Liver (tissue), 9 donors: ENCODE results near the gene PRSS33. TPM values are rescaled to one million over a fixed set of nuclear protein-coding genes. Genes with fewer than 3 reads are reported as not detected.

Experiments
- DNase-seq: peaks from one replicate; pipeline ENCODE4 v3.0.0-alpha.2; 2017; ENCODE audit warnings: low spot score
- H3K27ac ChIP-seq, 2 donors: one replicate each; pipeline ENCODE4 v1.7.0; 2013; ENCODE audit warnings: inconsistent platforms in 2 of 2, low read length in 2 of 2, control low read depth in 1 of 2, low read depth in 1 of 2, mild to moderate bottlenecking in 1 of 2
- H3K27me3 ChIP-seq, 4 donors: one replicate each; pipeline versions ENCODE4 v1.6.1 to v1.7.0; 2013; ENCODE audit warnings: low read length in 3 of 4, inconsistent platforms in 1 of 4, mild to moderate bottlenecking in 1 of 4, moderate library complexity in 1 of 4; ENCODE audit not compliant: control insufficient read depth in 4 of 4, insufficient read depth in 4 of 4
- H3K36me3 ChIP-seq, 4 donors: one replicate each; pipeline versions ENCODE4 v1.6.1 to v1.7.0; 2013; ENCODE audit warnings: low read length in 3 of 4, mild to moderate bottlenecking in 3 of 4, low read depth in 1 of 4, moderate library complexity in 1 of 4; ENCODE audit not compliant: control insufficient read depth in 4 of 4, insufficient read depth in 3 of 4
- H3K4me1 ChIP-seq, 4 donors: one replicate each; pipeline versions ENCODE4 v1.6.1 to v1.7.0; 2013; ENCODE audit warnings: low read length in 3 of 4, mild to moderate bottlenecking in 3 of 4, moderate library complexity in 1 of 4; ENCODE audit not compliant: control insufficient read depth in 4 of 4, insufficient read depth in 4 of 4
- H3K4me3 ChIP-seq, 3 donors: one replicate each; pipeline versions ENCODE4 v1.6.1 to v1.7.0; 2013; ENCODE audit warnings: low read length in 3 of 3, control low read depth in 1 of 3, low read depth in 1 of 3, mild to moderate bottlenecking in 1 of 3
- H3K9ac ChIP-seq, 2 donors: one replicate each; pipeline ENCODE4 v1.7.0; 2013; ENCODE audit warnings: low read length in 2 of 2, mild to moderate bottlenecking in 2 of 2, moderate library complexity in 2 of 2, control low read depth in 1 of 2, low read depth in 1 of 2
- H3K9me3 ChIP-seq, 4 donors: one replicate each; pipeline versions ENCODE4 v1.6.1 to v1.7.0; 2013; ENCODE audit warnings: low read length in 3 of 4; ENCODE audit not compliant: control insufficient read depth in 4 of 4
- CTCF ChIP-seq: fragments of 150-350 bp; IDR thresholded peaks from 2 replicates; pipeline ENCODE4 v1.5.1; 2017; ENCODE audit warnings: improper control_type of control experiment, low read depth, low read length; ENCODE audit not compliant: missing input control
- EGR1 ChIP-seq, 2 donors: IDR thresholded peaks; 2 replicates each; pipeline ENCODE4 v1.6.1; 2016 to 2018; ENCODE audit warnings: antibody characterized with exemption in 2 of 2, low read depth in 2 of 2
- FOXA1 ChIP-seq: IDR thresholded peaks from 2 replicates; pipeline ENCODE4 v1.6.1; 2016; ENCODE audit warnings: antibody characterized with exemption
- FOXA2 ChIP-seq: IDR thresholded peaks from 2 replicates; pipeline ENCODE4 v1.6.1; 2016; ENCODE audit warnings: antibody characterized with exemption
- GABPA ChIP-seq, 2 donors: IDR thresholded peaks in 1 of 2; conservative IDR thresholded peaks in 1 of 2; 2 replicates each; pipeline ENCODE4 v1.6.1; 2016; ENCODE audit warnings: antibody characterized with exemption in 2 of 2, mild to moderate bottlenecking in 1 of 2, moderate library complexity in 1 of 2
- HNF4A ChIP-seq, 2 donors: conservative IDR thresholded peaks; 2 replicates each; pipeline ENCODE4 v1.6.1; 2016; ENCODE audit warnings: antibody characterized with exemption in 2 of 2, mild to moderate bottlenecking in 2 of 2
- HNF4G ChIP-seq: IDR thresholded peaks from 2 replicates; pipeline ENCODE4 v1.6.1; 2016; ENCODE audit warnings: antibody characterized with exemption
- JUND ChIP-seq, 2 donors: IDR thresholded peaks; 2 replicates each; pipeline ENCODE4 v1.6.1; 2016; ENCODE audit warnings: antibody characterized with exemption in 2 of 2
- MAX ChIP-seq: IDR thresholded peaks from 2 replicates; pipeline ENCODE4 v1.6.1; 2016; ENCODE audit warnings: antibody characterized with exemption
- NR2F2 ChIP-seq: IDR thresholded peaks from 2 replicates; pipeline ENCODE4 v1.6.1; 2016; ENCODE audit warnings: antibody characterized with exemption
- RAD21 ChIP-seq, 2 donors: IDR thresholded peaks; 2 replicates each; pipeline ENCODE4 v1.6.1; 2016; ENCODE audit warnings: antibody characterized with exemption in 2 of 2, mild to moderate bottlenecking in 2 of 2
- RXRA ChIP-seq, 2 donors: IDR thresholded peaks; 2 replicates each; pipeline ENCODE4 v1.6.1; 2017 to 2018; ENCODE audit warnings: antibody characterized with exemption in 2 of 2, mild to moderate bottlenecking in 1 of 2
- SP1 ChIP-seq: IDR thresholded peaks from 2 replicates; pipeline ENCODE4 v1.6.1; 2018; ENCODE audit warnings: antibody characterized with exemption, mild to moderate bottlenecking
- TAF1 ChIP-seq: conservative IDR thresholded peaks from 2 replicates; pipeline ENCODE4 v1.6.1; 2016; ENCODE audit warnings: antibody characterized with exemption, mild to moderate bottlenecking
- YY1 ChIP-seq: IDR thresholded peaks from 2 replicates; pipeline ENCODE4 v1.6.1; 2016; ENCODE audit warnings: antibody characterized with exemption, mild to moderate bottlenecking
- ZBTB33 ChIP-seq: IDR thresholded peaks from 2 replicates; pipeline ENCODE4 v1.6.1; 2016; ENCODE audit warnings: antibody characterized with exemption
- whole genome bisulfite sequencing: extraction: QIAGEN DNeasy Blood & Tissue Kit; methylation state at CpG from one replicate; pipeline ENCODE4 v1.1.7; 2013; 5-methylcytosine and 5-hydroxymethylcytosine counted together
- polyA plus RNA-seq, 2 donors: library from polyadenylated mRNA; stranded (reverse) in 1 of 2; unstranded in 1 of 2; fragments of 200-250 nt in 1 of 2; fragments of >200 nt in 1 of 2; fragmentation: Nextera tagmentation in 1 of 2; extraction: Ambion mirVana in 1 of 2; gene quantifications; one replicate each; pipeline versions ENCODE4 v1.2.1 to v1.2.3, GENCODE V29; 2013 to 2015
- total RNA-seq, 2 donors: library from RNA; depleted of rRNA; stranded (reverse); fragments of >200 nt; gene quantifications; one replicate each; pipeline ENCODE4 v1.2.3, GENCODE V29; 2014
- TF ChIP-seq, protein P1 (sequence below): IDR thresholded peaks from 2 replicates; pipeline ENCODE4 v1.6.1; 2016; ENCODE audit warnings: antibody characterized with exemption, mild to moderate bottlenecking
- TF ChIP-seq, protein P2 (sequence below): IDR thresholded peaks from 2 replicates; pipeline ENCODE4 v1.6.1; 2016; ENCODE audit warnings: antibody characterized with exemption
- donor health status: healthy.
- donor health status: healthy.
- donor health status: healthy.
- donor health status: healthy.
- donor health status: healthy.

The PRSS33 gene
- total and polyA plus RNA-seq, 4 donors, result not detected

GRCh38 chr16:2830355-2830695 lies 43.0 kb upstream of the PRSS33 start:
- no peak for DNase-seq
- H3K27me3 ChIP-seq, result peaks cover 0 to 2% (median 0%) of the 10 kb centered on the region in 4 donors
- H3K9ac ChIP-seq, result no peak overlapping the region
- H3K9me3 ChIP-seq, result no peaks in the 10 kb centered on the region
- no peak overlapping the region for H3K27ac ChIP-seq
- H3K36me3 ChIP-seq, result no peaks in the 10 kb centered on the region
- TF ChIP-seq NR2F2 (no peak), TAF1 (no peak), FOXA1 (no peak), GABPA (IDR thresholded peaks at IDR 0.05 in 1 of 2, conservative IDR thresholded peaks at IDR 0.05 in 1 of 2) (no peak), EGR1 (IDR thresholded peaks at IDR 0.05; ENCODE audit: low read depth in 2 of 2) (no peak), HNF4A (conservative IDR thresholded peaks at IDR 0.05) (no peak), ZBTB33 (no peak), FOXA2 (no peak), CTCF (no peak), RXRA (IDR thresholded peaks at IDR 0.05) (no peak), SP1 (no peak), JUND (IDR thresholded peaks at IDR 0.05) (no peak), YY1 (no peak), HNF4G (no peak), RAD21 (IDR thresholded peaks at IDR 0.05) (no peak), MAX (no peak)
- TF ChIP-seq, protein P1, sequence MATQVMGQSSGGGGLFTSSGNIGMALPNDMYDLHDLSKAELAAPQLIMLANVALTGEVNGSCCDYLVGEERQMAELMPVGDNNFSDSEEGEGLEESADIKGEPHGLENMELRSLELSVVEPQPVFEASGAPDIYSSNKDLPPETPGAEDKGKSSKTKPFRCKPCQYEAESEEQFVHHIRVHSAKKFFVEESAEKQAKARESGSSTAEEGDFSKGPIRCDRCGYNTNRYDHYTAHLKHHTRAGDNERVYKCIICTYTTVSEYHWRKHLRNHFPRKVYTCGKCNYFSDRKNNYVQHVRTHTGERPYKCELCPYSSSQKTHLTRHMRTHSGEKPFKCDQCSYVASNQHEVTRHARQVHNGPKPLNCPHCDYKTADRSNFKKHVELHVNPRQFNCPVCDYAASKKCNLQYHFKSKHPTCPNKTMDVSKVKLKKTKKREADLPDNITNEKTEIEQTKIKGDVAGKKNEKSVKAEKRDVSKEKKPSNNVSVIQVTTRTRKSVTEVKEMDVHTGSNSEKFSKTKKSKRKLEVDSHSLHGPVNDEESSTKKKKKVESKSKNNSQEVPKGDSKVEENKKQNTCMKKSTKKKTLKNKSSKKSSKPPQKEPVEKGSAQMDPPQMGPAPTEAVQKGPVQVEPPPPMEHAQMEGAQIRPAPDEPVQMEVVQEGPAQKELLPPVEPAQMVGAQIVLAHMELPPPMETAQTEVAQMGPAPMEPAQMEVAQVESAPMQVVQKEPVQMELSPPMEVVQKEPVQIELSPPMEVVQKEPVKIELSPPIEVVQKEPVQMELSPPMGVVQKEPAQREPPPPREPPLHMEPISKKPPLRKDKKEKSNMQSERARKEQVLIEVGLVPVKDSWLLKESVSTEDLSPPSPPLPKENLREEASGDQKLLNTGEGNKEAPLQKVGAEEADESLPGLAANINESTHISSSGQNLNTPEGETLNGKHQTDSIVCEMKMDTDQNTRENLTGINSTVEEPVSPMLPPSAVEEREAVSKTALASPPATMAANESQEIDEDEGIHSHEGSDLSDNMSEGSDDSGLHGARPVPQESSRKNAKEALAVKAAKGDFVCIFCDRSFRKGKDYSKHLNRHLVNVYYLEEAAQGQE, result no peak
- TF ChIP-seq, protein P2, sequence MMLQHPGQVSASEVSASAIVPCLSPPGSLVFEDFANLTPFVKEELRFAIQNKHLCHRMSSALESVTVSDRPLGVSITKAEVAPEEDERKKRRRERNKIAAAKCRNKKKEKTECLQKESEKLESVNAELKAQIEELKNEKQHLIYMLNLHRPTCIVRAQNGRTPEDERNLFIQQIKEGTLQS, result no peak
- 75% methylated on average over 5 of the region's 5 CpGs for WGBS
- no peaks in the 10 kb centered on the region for H3K4me1 ChIP-seq
- no peak overlapping the region for H3K4me3 ChIP-seq
